ENCODE data around the gene PRSS1.
"Not testable (repeated sequence)": the region's sequence is repeated elsewhere in the genome, so short reads cannot be mapped to it uniquely, and the experiment has no call there.

The PRSS1 gene
- total RNA-seq = 0 to 0.27 (median 0) reads per million in 4 donors

GRCh38 chr7:142749218-142749993 lies at the start of gene PRSS1:
PRSS1 (plus strand) TSS chr7:142749472; CDS start chr7:142749485, 13 bp downstream.
- DNase-seq = no peak

- not testable (repeated sequence) for DNase-seq
These were observed 48.3 kb upstream of the PRSS1 start for GRCh38 chr7:142700935-142701334.

GRCh38 chr7:142703655-142704305 lies 45.5 kb upstream of the PRSS1 start:
- DNase-seq = no peak

GRCh38 chr7:142708726-142709125 lies 40.5 kb upstream of the PRSS1 start:
- not testable (repeated sequence) for DNase-seq

GRCh38 chr7:142709921-142710320 lies 39.4 kb upstream of the PRSS1 start:
- DNase-seq = peak in 1 of 5 donors; percentile 45

- peak in 1 of 5 donors; percentile 29 for DNase-seq
These were observed 38.1 kb upstream of the PRSS1 start for GRCh38 chr7:142711196-142711595.

GRCh38 chr7:142711746-142712616 lies 37.3 kb upstream of the PRSS1 start:
- DNase-seq = peak in 1 of 5 donors; percentile 69

- no peak for DNase-seq
These were observed 36.7 kb upstream of the PRSS1 start for GRCh38 chr7:142712617-142712957.

DNA sequence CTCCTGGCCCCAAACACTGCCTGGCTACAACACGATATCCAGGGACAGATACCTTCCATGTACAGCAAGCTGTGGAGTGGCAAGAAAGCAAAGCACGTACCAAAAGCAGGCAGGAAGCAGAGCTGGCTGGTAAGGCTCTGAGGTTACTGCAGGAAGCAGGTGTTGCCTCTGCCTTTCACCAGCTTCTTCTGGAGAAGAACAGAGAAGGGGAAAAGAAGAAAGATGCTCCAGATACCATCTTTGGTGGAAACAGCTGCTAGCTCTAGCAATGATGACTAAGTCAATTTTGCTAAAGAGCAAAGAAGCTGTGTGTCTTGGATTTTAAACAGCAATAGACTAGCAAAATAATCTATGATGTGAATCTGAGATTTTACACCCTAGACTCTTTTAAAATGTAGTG lies 34.9 kb upstream of the PRSS1 start:
- peak in 3 of 5 donors; percentile 25 to 78 (median 32) for DNase-seq

DNA sequence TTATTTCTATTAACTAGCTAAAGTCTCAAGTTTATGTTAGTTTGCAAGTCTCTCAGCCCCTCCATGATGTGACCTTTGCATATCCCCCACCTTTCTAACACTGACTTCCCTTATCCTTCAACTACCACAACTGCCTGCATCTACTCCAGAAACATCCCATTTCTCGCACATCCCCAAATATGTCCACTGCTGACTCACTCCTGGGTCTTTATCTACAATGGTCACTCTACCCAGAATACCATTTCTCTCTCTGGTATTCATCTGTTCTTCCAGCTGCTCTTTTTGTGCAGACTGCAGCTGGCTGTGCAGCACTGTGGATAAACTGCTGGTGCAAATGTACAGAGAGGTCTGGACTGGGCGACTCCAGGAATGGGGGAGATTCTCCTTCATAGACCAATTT lies 32.7 kb upstream of the PRSS1 start:
- DNase-seq = no peak

- peak in 1 of 5 donors; percentile 70 for DNase-seq
These were observed 31.8 kb upstream of the PRSS1 start for GRCh38 chr7:142717453-142717852.

DNA sequence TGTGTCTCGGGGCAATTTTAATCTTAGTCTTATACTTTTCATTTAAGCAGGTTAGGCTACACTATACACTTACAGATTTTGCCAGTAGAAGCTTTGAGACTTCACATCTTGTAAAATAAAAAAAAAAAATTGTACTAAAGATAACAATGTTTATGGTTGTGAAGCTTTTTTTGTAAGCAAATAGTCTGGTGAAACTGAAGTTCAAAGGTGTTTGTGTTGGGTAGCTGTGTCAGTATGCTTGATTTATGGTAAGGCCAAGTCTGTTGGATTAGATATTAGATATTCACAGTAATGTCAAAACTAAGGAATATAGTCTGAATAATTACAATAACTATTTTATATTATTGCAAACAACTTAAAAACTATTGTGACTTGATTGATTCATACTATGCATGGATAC lies 31.0 kb upstream of the PRSS1 start:
- DNase-seq = no peak

DNA sequence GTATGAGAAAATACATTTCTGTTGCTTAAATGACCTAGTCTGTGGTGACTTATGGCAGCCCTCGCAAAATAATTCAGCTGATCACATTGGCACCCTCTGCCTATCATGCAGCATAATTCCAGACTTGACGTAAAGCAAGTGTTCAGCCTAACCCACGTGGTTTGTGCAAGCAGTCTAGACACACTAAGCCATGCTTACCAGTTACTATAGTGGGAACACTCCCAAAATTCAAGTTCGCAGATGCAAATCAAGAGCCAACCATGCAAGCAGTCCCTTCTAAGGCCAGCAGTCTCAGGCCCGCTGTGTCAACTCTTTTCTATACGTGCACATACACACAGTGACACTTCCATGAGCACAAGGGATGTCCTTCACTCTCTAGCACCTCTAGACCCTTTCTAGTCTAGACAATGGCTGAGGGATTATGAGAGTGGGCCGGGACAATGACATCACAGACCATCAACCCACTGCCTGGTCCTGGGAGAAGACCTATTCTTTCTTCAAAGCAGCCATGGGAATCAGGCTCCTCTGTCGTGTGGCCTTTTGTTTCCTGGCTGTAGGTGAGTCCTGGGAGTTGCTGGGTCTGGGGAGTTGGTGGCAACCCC lies 29.0 kb upstream of the PRSS1 start:
- peak in 1 of 5 donors; percentile 26 for DNase-seq

DNA sequence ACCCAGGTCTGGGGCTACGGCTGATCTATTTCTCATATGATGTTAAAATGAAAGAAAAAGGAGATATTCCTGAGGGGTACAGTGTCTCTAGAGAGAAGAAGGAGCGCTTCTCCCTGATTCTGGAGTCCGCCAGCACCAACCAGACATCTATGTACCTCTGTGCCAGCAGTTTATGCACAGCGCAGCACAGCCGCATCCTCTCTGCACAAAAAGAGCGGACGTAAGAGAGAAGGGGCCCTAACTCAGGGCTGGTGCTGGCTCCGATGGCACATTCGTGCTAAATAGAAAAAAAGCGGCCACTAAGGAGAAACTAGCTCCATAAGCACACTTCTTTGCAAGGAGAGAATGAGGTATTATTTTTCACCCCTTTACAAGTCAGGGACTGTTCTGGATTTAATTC lies 28.3 kb upstream of the PRSS1 start:
- DNase-seq = no peak

DNA sequence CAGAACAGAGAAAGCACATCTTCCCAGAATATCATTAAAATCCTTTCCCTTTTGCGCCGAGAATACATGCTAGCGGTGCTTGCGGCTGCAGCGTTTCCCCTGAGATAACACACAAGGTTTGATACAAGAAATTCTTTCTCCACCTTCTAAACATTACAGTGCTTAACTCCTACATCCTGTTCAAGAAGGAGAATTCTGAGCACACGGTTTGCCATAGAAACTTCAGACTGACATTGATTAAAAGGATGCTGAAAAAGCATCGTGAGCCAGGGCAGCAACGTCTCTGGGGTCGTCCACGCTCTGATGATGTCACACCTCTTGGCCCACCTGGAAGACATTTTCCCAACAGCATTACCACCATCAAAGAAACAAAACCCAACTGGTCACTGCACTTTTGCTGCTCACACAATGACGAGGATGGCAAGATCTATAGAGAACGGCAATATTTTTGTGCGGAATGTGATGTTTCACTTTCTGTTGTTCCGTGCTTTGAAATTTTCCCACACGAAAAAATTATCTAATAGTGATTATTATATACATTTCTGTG lies 27.0 kb upstream of the PRSS1 start:
- peak in 1 of 5 donors; percentile 16 for DNase-seq

- DNase-seq = no peak
These were observed 16.0 kb upstream of the PRSS1 start for GRCh38 chr7:142733271-142733670.

DNA sequence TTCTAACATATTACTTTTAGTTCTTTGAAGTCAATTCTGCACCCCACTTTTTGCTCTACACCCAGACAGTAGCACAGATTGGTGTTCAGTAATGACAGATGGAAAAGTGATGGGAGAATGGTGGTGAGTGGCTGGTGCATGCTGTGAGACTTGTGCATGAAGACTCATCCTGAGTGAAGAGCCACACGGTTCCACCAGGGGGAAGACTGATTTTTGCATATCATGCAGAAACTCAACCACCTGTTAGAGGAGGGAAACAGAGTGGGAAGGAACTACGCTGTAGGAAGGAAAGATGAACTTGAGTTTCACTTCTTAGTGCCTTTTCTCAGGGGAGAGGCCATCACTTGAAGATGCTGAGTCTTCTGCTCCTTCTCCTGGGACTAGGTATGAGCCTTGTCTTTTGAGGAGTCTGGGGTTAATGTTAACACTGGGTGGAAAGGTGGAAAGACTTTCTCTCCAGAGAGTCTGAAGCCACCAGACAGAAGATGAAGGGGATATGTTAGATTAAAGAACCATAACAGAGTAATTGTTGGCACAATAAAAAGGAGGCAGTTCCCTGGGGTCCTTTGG lies 9.3 kb upstream of the PRSS1 start:
- peak in 1 of 5 donors; percentile 8 for DNase-seq

DNA sequence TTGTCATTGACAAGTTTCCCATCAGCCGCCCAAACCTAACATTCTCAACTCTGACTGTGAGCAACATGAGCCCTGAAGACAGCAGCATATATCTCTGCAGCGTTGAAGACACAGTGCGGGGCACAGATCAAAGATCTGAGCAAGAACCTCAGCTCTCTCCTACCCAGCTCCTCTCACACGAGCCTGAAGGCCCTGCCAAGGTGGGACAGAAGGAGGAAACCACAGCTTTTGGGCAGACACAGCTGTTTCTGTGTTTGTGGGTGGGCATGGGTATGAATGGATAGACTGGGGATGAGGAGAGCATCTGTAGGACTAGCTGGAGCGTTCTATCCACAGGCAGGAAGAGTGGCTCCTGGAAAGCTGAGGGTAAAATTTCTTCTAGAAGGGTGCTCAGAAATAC lies 8.5 kb upstream of the PRSS1 start:
- no peak for DNase-seq

GRCh38 chr7:142741932-142742331 lies 7.3 kb upstream of the PRSS1 start:
- DNase-seq = not testable (repeated sequence)

DNA sequence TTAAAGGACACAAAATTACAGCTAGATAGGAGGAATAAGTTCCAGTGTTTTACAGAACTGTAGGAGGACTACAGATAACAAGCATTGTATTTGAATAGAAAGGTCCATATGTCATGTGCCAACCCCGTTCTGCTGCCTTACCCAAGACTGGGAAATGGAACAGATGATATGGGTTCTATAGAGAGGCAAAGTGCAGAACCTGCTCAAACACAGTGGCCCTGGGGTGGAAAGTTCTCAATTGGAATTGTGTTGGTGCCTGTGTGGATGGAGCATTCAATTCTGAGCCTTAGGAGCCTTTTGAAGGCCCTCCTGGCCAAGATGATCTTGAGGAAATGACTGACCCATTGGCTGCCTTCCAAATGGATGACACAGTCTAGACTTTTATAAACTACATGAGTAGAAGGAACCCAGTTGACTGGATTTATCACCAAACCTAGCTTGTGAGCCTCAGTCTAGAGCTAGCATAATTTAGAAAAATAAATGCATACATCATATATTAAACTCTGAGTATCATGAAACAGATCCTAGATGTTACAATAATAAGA lies 4.1 kb upstream of the PRSS1 start:
- no peak for DNase-seq

DNA sequence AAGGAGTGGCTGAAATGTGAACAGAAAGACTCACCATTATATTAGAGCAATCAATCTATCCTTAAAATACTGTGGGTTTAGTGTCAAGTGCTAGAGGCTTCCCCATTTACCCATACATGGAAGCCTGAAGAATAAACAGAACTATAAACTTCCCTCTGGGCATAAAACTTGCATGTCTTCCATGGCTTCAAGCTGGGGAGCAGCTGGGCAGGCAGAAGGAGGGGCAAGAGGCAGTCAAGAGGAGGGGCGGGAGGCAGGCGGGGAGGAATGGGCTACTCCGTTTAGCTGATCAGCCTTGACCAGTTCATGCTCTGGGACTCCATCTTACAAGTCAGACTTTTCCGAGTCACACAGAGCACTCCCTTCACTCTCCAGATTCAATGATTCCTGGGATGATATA lies 3.5 kb upstream of the PRSS1 start:
- DNase-seq = no peak

DNA sequence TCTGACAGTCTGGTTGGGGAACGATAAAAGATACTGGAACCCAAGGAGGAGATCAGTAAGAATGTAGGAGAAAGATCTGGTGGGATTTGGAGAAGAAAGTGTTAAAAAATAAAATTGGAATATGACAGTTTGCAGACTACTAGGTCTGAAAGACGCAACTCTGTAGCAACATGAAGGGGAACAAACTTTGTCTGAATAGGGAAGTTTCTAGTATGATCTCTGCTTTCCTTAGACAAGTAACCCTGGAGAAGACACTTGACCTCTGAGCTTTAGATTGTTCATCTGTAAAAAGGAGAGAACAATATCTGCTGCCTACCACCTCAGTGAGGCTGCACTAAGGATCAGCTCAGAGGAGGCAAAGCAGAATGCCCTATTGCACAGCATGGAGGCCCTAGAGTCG lies 3.0 kb upstream of the PRSS1 start:
- no peak for DNase-seq

Measured in T-helper 1 cell (primary cell).